ENCODE data around the gene WDFY3.

DNA sequence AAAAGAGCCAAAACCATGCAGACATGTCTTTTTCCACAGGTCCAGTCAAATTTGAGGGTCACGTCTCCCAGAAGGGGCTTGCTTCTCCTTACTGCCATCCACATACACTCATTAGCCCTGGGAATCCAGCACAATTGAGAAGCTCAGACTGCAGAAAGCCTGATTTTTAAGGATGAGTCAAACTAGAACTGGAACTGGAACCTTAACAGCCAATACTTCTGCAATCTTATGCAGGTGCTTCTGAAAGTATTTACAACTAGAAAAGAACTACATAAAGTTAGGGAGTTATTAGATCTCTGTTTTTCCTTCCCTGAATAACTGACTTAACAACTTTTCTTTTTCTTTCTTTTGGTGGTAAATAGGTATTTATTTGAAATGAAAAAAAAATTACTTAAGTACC, 297.3 kb downstream of the WDFY3 start:
- no peak for TF ChIP-seq CTCF (IDR thresholded peaks at IDR 0.05; ENCODE audit: low read length)
- no peak for TF ChIP-seq EZH2 (IDR thresholded peaks at IDR 0.05; ENCODE audit: borderline replicate concordance, low read length)
